Astrocyte of the hippocampus (primary cell): ENCODE measurements around the gene RAE1.

Experiments used
- DNase-seq: peaks from one replicate; pipeline ENCODE4 v3.0.0; 2011; ENCODE audit warnings: low read depth, low spot score

The RAE1 gene, protein sequence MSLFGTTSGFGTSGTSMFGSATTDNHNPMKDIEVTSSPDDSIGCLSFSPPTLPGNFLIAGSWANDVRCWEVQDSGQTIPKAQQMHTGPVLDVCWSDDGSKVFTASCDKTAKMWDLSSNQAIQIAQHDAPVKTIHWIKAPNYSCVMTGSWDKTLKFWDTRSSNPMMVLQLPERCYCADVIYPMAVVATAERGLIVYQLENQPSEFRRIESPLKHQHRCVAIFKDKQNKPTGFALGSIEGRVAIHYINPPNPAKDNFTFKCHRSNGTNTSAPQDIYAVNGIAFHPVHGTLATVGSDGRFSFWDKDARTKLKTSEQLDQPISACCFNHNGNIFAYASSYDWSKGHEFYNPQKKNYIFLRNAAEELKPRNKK

DNA sequence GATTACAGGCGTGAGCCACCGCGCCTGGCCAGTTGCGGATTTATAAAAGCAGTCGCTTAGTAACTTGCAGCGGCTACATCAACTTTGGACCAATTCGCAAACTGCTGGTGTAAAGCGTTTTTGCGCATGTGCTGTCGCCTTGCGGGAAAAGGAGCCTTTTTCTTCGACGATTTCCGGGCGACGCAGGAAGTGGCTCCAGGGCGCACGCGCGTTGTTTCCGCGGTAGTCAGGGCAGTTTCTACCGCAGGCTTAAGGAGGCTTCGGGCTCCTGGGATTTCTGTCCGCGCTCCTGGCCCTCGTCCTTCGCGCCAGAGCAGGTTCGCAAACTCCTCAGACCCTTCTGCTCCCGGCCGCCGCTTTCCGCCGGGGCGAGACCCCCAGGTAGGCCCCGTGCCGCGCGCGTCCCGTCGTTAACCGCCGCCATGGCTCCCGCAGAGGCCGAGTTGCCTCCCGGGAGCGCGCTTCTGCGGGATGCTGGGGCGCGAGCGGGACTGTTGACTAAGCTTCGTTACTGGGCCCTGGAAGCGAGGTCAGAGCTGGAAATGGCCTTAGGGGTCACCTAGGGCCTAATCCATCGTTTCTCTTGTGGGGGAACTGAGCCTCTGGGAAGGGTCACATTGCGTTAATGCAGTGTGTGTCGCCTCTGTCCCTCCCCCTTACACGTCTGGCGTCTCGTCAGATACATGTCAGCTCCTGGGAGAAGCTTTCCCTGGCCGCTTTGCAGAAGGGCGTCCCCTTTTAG lies at the start of gene RAE1:
Gene RAE1, plus strand, starts transcription at position 214 of the 742 bp plus-strand sequence. CDS start 2,784 bp downstream, outside the sequence.
- peak; percentile 96 for DNase-seq

DNA sequence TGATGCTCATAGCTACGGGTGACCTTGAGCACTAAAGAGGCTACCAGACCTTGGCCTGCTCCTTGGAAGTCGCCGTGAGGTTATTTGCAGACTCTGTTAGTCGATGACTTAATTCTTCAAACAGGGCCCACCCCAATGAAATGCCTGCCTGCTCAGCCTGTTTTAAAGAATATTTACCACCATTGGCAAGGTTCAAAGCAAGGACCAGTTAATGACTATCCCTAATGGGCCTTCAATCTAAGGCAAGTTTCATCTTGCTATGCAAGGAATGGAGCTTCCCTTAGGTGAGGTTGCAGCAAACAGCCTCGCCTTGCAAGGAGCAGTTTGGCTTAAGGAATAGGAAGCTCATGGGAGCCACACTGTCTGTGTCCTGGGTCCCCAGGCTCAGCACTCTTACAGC lies 44.3 kb upstream of the RAE1 start:
- no peak for DNase-seq

DNA sequence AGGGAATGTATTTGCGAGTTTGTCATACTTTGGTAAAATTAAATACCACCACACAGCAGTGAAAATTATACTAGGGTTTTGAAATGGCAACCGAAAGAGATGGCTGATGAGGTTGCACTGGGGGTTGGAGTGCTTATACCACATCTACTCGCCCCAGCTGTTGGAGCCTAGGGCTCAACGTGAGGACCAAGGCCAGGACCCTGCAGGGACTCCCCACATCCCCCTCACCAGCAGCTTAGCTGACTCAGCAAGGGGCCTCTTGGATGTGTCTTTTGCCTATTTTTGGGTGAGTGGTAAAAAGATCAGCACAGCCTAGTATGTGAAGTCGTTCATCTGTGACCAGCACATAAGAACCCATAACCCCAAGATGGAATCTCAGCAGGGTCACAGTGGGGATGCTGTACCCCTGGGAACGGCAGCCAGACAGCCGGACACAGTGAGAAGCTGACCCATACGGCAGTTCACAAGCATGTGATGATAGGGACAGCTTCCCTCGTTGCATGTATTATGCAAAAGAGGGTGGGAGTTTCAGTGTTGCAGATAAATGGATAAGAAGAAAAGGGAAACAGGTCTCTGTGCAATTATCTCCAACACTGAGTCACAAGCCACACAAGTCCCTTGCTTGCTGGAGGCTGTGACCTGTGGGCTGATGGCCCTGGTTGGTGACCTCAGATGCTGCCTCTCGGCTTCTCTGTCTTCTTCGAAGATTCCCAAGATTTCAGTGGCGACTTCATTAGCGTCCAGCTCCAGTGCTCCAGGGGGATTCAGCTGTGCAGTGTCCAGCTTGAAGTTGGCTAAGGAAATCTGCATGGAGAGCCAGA lies 42.4 kb upstream of the RAE1 start:
- no peak for DNase-seq

DNA sequence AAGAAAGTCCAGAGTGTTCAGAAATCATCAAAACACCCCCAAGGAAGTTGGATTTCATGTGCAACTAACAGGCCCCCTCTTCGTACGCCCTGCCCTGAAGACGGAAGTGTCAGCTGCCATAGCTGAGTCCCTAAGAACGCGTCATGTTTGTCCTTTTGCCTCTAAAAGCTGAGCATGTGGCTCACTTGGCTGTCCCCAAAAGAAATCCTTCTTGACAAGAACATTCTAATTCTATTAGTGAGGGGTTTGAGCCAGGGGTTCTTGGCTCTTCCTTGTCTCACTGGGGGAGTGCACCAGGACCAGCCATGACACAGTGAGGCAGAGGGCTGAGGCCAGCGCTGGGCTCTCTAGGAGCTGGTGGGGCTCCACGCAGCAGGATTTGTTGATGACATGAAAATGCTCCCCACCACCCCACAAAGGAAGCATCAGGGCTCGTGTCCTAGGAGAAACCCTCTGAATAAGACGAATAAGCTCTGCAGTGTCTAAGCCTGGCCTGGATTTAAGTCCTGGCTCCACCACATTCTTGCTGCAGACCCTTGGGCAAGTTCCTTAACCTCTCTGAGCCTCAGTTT lies 41.4 kb upstream of the RAE1 start:
- DNase-seq, result no peak

DNA sequence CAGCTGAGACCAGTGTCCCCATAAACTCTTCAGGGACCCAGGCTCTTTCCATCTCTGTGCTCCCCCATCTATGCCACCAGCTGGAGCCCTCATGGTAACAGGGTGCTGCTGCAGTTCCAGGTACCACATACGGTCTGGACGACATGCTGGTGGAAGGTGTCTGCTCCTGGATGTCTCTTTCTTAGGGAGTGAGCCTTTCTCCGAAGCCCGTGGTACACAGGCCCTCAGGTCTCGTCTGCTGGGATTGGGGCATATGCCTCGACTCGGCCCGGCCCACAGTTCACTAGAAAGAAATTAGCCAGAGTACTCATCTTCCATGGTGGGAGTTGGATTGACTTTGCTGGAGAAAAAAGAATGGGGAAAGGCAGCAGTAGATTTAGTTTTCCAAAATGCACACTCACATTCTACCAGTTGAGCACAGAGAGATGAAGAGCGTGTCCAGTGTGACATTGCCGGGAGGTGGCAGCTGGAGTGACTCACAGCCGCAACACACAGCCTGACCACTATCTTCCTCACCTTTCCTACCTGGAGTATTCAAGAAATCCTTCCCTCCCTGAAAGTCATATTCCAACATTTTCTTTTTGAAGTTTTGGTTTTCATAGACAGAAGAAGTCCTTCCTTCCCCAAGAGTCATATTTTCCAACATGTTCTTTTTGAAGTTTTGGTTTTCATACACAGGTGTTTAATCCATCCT lies 40.1 kb upstream of the RAE1 start:
- no peak for DNase-seq

DNA sequence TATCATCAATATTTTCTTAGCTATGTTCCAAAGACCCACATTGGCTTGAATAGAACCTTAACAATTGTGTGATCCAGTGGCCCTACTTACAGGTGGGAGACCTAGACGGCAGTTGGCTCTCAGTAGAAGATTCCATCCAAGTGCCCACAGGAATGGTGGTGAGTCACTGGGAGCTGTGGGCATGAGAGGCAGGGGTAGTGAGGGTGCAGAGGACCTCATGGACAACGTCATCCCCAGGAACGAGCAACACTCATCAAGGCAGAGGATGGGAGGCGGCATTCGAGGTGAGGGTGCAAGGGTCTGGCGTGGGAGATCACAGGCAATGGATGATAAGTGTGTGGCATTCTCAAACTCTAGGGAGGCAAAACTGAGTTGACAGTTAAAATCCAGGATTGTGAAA lies 38.9 kb upstream of the RAE1 start:
- no peak for DNase-seq

DNA sequence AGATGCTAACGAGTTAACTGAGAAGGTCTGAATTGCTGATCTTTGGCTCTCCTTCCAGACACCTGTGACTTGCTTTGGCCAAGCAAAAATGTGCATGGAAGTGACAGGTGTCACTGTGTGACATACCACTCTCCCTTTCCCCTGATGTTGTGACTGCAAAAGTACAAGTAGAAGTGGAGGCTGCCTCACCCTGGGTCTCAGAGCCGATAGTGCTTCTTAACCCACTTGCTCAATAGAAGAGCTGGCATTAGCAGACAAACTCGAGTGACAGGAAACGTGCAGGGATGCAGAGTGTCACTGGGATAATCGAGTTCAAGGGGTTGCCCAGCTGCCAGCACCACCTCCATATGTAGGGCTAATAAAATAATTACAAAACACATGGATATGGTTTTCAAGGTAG lies 37.8 kb upstream of the RAE1 start:
- no peak for DNase-seq

DNA sequence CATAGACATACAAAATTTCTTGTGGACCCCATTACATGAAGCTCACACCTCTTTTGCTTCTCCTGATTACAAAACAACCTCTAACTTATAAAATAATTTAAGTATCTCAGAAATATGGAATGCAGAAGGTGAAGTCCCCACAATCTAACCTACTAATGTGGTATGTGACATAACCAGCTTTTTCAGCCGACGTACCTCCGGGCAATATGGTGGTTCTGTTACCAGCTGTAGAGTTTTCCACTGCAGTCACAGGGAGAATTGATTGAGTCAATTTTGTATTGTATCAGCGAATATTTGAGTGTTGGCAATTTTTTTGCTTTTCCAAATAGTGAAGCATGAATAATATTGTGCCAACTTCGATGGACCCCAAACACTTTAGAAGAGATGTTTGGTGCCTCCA lies 37.1 kb upstream of the RAE1 start:
- DNase-seq, result no peak

DNA sequence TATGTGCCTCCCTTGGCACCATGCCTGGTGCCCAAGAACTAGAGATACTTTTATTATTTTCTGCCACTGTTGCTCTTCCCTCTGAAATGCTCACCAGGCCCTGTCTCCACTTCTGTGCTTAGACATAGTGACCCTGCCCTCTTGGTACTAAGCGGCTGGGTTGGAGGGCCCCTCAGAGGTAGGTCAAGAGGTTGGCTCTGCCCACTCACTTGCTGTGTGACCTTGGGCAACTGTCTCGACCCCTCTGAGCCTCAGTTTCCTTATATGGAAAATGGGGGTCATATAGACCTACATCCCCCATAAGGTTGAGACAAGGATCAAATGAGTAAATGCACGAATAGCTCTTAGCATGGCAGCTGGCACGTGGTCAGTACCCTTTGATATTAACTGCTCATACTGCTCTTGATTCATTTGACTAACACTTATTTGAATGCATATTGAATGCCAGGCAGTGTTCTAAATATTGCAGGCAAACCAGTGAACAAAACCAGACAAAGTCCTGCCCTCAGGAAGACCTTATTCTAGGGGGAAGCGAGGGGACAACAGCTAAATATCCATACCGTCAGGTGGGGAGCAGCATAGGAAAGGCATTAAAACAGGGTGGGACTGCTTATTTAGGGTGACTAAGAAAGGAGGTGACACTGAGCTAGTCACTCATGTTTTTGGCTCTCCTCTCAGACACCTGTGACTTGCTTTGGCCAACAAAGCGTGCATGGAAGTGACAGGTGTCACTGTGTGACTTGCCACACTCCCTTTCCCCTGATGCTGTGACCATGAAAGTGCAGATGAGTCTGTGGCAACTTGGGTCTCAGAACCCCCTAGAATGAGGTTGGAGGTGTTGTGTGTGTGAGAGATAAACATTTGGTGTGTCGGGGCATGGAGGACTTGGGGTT lies 35.7 kb upstream of the RAE1 start:
- no peak for DNase-seq

DNA sequence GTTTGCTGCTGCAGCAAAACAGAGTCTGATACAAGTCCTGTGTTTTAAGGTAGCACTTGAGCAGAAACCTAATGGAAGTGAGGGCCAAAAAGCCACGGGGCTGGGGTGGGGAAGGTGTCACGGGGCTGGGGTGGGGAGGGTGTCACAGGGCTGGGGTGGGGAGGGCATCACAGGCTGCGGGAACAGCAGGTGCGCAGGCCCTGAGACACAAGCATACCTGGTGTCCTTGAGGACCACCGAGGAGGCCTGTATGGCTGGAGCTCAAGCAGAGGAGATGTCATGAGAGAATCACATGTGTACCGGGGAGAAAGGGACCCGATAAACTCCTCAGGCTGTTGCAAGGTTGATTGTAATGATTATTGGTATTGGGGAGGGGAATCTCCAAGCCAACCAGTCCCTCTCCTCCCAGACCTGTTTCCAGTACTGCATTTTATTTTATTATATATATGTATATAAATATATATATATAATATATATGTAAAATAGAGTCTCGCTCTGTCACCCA lies 35.0 kb upstream of the RAE1 start:
- no peak for DNase-seq

DNA sequence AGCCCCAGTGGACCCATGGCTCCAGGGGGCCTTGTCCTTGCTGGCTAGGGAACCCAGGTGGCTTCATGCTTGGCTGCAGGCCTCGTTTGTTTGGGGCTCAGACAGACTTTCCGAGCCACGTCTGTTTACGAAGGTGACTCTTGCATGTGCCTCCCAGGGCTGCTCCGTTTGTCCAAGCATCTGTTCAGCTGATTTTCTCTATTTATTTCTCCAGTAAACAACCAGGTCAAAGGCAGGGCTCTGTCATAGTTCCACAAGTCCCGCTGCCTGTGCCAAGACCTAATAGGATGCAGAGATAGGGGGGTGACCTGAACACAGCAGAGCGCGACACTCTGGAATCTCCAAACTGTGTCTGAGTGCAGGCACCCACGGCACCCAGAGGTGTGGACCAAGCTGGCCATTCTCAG lies 34.3 kb upstream of the RAE1 start:
- DNase-seq, result no peak

DNA sequence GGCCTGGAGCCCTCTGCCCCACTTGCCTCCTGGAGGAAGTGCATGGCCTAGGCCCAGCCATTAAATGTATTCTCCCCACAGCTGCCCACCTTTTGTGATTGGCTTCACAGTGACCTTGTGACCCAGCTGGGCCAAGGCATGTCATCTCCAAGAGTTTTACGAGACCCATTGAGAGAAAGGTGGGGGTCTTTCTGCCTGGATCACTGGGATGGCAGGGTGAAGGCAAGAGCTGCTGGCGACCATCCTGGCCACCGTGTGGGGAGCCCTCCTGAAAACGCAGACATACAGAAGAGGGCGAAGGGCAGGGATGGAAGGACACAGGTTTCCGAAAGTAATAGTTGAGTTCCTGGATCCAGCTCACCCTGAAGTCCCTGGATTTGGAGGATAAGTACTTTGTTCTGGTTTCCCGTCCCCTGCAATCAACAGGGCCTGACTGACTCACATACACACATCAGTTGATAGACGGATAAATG lies 33.7 kb upstream of the RAE1 start:
- no peak for DNase-seq

DNA sequence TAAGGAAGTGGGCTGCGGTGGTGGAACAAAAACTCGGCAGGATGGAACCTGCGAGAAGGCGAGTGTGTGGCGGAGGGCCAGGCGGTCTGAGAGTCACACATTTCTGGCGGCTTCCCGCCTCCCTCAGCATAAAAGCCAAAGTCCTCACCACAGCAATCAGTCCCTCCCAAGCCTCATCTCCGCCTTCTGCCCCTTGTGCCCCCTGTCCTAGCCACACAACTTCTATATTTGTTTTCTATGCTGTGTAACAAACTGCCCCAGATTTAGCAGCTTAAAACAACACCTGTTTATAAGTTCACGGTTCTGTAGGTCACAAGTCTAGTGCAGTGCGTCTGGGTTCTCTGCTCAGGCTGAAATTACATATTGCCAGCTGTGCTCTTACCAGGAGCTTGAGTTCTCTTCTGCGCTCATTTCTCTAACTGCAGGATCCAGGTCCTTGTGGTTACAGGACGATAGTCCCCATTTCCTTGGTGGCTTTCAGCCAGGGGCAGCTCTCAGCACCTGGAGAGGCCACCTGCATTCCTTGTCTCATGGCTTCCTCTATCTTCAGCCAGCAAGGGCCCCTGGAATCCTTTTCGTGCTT lies 33.2 kb upstream of the RAE1 start:
- DNase-seq, result peak; percentile 8

DNA sequence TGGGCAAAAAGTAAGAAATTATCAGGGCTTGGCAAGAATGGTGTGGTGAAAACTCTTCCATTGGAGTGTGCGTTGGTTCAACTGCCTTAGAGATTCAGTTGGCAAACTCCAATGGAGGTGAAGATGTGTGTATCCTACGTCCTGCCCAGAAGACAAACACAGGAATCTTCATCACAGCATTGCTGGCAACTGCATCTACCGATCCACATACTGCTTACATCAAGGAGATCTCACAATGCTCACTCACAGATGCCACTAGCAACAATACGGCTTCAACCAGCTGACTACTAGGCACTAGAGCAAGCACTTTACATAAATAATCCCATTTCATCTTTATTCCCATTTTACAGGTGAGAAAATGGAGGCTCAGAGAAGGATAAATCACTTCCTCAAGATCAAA lies 31.5 kb upstream of the RAE1 start:
- DNase-seq, result no peak

DNA sequence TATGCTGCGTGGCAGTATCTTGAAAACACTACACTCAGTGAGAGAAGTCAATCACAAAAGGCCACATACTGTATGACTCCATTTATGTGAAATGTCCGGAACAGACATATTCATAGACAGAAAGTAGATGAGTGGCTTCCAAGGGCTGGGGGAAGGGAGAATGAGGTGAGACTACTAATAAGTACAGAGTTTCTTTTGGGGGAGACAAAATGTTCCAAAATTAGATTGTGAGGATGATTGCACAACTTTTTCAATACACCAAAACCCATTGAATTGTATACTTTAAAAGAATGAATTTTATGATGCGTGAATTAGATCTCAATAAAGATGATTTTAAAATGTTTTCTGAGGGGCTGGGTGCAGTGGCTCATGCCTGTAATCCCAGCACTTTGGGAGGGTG lies 30.7 kb upstream of the RAE1 start:
- DNase-seq, result no peak

DNA sequence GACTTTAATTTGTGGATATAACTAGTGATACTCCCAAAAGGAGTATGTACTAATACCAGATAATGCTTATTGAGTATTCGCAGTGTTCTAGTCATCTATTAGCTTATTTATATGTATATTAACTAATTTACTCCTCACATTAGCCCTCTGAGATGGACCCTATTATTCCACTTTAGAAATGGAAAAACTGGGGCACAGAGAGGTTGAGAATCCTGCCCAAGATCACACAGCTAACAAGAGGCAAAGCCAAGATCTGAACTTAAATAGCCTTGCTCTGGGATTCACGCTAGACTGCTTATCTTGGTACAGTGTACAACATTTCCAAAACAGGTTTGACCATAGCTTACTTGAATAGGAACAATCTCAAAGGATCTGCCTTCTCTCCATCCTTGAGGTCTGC lies 29.9 kb upstream of the RAE1 start:
- DNase-seq, result no peak

DNA sequence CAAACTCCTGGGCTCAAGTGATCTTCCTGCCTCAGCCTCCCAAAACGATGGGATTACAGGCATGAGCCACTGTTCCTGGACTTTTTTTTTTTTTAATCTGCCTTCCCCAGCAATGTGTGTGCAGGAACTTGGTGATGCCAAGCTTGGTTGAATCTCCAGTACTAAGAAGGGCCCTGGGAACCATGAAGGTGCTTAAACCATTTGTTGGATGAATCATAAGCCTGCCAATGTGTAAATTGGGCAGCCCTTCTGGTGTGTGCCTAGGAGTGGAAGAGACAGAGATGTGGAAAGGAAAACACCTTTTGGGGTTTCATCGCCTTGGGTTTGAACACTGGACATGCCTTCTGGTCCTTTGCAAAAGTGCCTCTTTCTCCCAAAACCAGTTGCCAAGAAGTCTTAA lies 28.6 kb upstream of the RAE1 start:
- DNase-seq, result peak; percentile 10

DNA sequence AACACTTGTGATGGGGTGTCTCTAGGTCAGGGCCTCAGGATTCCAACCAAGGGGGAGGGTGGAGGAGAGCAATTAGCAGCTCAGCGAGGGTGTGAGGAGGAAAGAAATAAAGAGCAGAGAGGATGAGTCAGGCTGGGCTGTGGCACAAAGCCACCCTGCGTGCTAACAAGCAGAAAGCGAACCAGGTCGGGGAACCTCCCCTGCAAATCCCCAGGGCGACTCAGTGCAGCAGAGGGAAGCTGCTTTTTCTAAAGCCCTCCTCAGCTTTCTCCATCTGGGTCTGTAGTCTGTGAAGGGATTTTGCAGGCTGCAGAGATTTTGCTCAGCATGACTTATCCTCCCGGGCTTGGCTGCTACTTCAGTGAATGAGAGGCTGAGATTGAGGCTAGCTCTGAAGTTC lies 28.0 kb upstream of the RAE1 start:
- DNase-seq, result peak; percentile 89

DNA sequence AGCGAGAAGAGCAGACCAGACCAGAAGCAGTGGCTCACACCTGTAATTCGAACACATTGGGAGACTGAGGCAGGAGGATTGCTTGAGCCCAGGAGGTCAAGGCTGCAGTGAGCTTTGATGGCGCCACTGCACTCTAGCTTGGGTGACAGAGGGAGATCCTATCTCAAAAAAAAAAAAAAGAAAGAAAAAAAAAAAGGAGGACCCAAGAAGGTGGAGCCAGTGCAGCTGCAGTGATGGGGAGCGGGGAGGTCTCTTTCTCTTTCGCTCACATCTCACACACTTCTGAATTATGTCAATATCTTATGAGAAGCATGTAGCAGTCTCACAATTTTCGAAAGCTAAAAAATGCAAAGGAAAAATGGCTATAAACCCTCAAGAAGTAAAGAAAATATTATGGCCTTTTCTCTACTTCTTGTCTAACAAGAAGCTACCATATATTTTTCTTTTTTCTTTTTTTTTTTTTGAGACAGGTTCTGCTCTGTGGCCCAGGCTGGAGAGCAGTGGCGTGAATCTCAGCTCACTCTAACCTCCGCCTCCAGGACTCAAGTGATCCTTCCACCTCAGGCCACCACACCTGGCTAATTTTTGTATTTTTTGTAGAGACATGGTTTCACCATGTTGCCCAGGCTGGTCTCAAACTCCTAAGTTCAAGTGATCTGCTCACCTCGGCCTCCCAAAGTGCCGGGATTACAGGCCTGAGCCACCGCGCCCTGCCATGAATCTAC lies 25.3 kb upstream of the RAE1 start:
- no peak for DNase-seq
